GM18511 (cell line): ENCODE data around the gene LRRC61.
A peak's percentile ranks its signal among the peaks of the same experiment; 100 is the strongest.
"Not testable (repeated sequence)": the region's sequence is repeated elsewhere in the genome, so short reads cannot be mapped to it uniquely, and the experiment has no call there.

Source experiments
- ATAC-seq: cut with Tn5 transposase; IDR thresholded peaks from one replicate; pipeline ENCODE4 v1.9.1; 2021; ENCODE audit warnings: mild to moderate bottlenecking, moderate library complexity; ENCODE audit not compliant: unreplicated experiment

Gene LRRC61

GRCh38 chr7:150322833-150323681, at the start of gene LRRC61, which contains the start of gene ACTR3C:
Gene LRRC61 (plus strand): TSS chr7:150323355. CDS start chr7:150336862, 13,507 bp downstream.
Gene ACTR3C (minus strand): TSS chr7:150323545. CDS start chr7:150295296, 28,249 bp downstream.
- ATAC-seq, result peak; percentile 73

- not testable (repeated sequence) for ATAC-seq
These were observed 46.9 kb upstream of the LRRC61 start for GRCh38 chr7:150276132-150276695.

- not testable (repeated sequence) for ATAC-seq
These were observed 44.8 kb upstream of the LRRC61 start for GRCh38 chr7:150278383-150278782.

GRCh38 chr7:150281681-150282403, 41.3 kb upstream of the LRRC61 start:
- ATAC-seq, result not testable (repeated sequence)

GRCh38 chr7:150283111-150283510, 40.0 kb upstream of the LRRC61 start:
- ATAC-seq, result not testable (repeated sequence)

- not testable (repeated sequence) for ATAC-seq
These were observed 39.5 kb upstream of the LRRC61 start for GRCh38 chr7:150283608-150284007.

GRCh38 chr7:150285849-150286754, 37.1 kb upstream of the LRRC61 start:
- peak; percentile 75 for ATAC-seq

- not testable (repeated sequence) for ATAC-seq
These were observed 35.3 kb upstream of the LRRC61 start for GRCh38 chr7:150287815-150288214.

GRCh38 chr7:150288816-150289215, 34.3 kb upstream of the LRRC61 start:
- ATAC-seq, result not testable (repeated sequence)

GRCh38 chr7:150290317-150290716, 32.8 kb upstream of the LRRC61 start:
- not testable (repeated sequence) for ATAC-seq

GRCh38 chr7:150295027-150295426, 28.1 kb upstream of the LRRC61 start:
- not testable (repeated sequence) for ATAC-seq

- not testable (repeated sequence) for ATAC-seq
These were observed 27.5 kb upstream of the LRRC61 start for GRCh38 chr7:150295614-150296013.

GRCh38 chr7:150296802-150297201, 26.4 kb upstream of the LRRC61 start:
- ATAC-seq, result not testable (repeated sequence)

GRCh38 chr7:150297978-150298377, 25.2 kb upstream of the LRRC61 start:
- ATAC-seq, result not testable (repeated sequence)

GRCh38 chr7:150302908-150303310, 20.2 kb upstream of the LRRC61 start:
- ATAC-seq, result not testable (repeated sequence)

- ATAC-seq, result not testable (repeated sequence)
These were observed 18.5 kb upstream of the LRRC61 start for GRCh38 chr7:150304499-150305258.

- not testable (repeated sequence) for ATAC-seq
These were observed 17.8 kb upstream of the LRRC61 start for GRCh38 chr7:150305259-150305902.

- ATAC-seq, result not testable (repeated sequence)
These were observed 17.3 kb upstream of the LRRC61 start for GRCh38 chr7:150305903-150306284.

- not testable (repeated sequence) for ATAC-seq
These were observed 16.8 kb upstream of the LRRC61 start for GRCh38 chr7:150306377-150306776.
